Measurements from ENCODE around the gene NANOGP8.
"Not testable (repeated sequence)": the region's sequence is repeated elsewhere in the genome, so short reads cannot be mapped to it uniquely, and the experiment has no call there.

Gene NANOGP8

GRCh38 chr15:35095941-35096340 is 10.8 kb upstream of the NANOGP8 start:
- DNase-seq (ENCODE audit: low read depth in 2 of 2): no peak

- no peak for DNase-seq (ENCODE audit: low read depth in 2 of 2)
These were observed 7.8 kb upstream of the NANOGP8 start for GRCh38 chr15:35092846-35093245.

- no peak for DNase-seq (ENCODE audit: low read depth in 2 of 2)
These were observed 7.2 kb upstream of the NANOGP8 start for GRCh38 chr15:35092311-35092710.

- DNase-seq (ENCODE audit: low read depth in 2 of 2): no peak
These were observed 5.2 kb upstream of the NANOGP8 start for GRCh38 chr15:35090104-35090807.

- DNase-seq (ENCODE audit: low read depth in 2 of 2): no peak
These were observed 4.5 kb upstream of the NANOGP8 start for GRCh38 chr15:35089551-35089950.

GRCh38 chr15:35088329-35088728 is 3.2 kb upstream of the NANOGP8 start:
- DNase-seq (ENCODE audit: low read depth in 2 of 2): no peak

GRCh38 chr15:35087759-35088158 is 2.7 kb upstream of the NANOGP8 start:
- DNase-seq (ENCODE audit: low read depth in 2 of 2): no peak

- not testable (repeated sequence) for DNase-seq (ENCODE audit: low read depth in 2 of 2)
These were observed 2.4 kb downstream of the NANOGP8 start for GRCh38 chr15:35082371-35083348.

- not testable (repeated sequence) for DNase-seq (ENCODE audit: low read depth in 2 of 2)
These were observed 3.3 kb downstream of the NANOGP8 start for GRCh38 chr15:35081626-35082365.

GRCh38 chr15:35080226-35080625 is 4.9 kb downstream of the NANOGP8 start:
- no peak for DNase-seq (ENCODE audit: low read depth in 2 of 2)

- DNase-seq (ENCODE audit: low read depth in 2 of 2): peak; percentile 3 to 12
These were observed 6.7 kb downstream of the NANOGP8 start for GRCh38 chr15:35078221-35078915.

- DNase-seq (ENCODE audit: low read depth in 2 of 2): no peak
These were observed 14.0 kb downstream of the NANOGP8 start for GRCh38 chr15:35071106-35071505.

- DNase-seq (ENCODE audit: low read depth in 2 of 2): no peak
These were observed 16.1 kb downstream of the NANOGP8 start for GRCh38 chr15:35068846-35069475.

GRCh38 chr15:35067496-35068347 is 17.4 kb downstream of the NANOGP8 start:
- no peak for DNase-seq (ENCODE audit: low read depth in 2 of 2)

- DNase-seq (ENCODE audit: low read depth in 2 of 2): no peak
These were observed 19.0 kb downstream of the NANOGP8 start for GRCh38 chr15:35066094-35066493.

GRCh38 chr15:35064576-35065190 is 20.4 kb downstream of the NANOGP8 start:
- no peak for DNase-seq (ENCODE audit: low read depth in 2 of 2)

GRCh38 chr15:35062738-35063099 is 22.4 kb downstream of the NANOGP8 start:
- no peak for DNase-seq (ENCODE audit: low read depth in 2 of 2)

- DNase-seq (ENCODE audit: low read depth in 2 of 2): no peak
These were observed 23.0 kb downstream of the NANOGP8 start for GRCh38 chr15:35061825-35062737.
